Measurements from ENCODE around the gene DNAJC16.
A peak's percentile ranks its signal among the peaks of the same experiment; 100 is the strongest.
"Not testable (repeated sequence)": the region's sequence is repeated elsewhere in the genome, so short reads cannot be mapped to it uniquely, and the experiment has no call there.

The DNAJC16 gene

DNA sequence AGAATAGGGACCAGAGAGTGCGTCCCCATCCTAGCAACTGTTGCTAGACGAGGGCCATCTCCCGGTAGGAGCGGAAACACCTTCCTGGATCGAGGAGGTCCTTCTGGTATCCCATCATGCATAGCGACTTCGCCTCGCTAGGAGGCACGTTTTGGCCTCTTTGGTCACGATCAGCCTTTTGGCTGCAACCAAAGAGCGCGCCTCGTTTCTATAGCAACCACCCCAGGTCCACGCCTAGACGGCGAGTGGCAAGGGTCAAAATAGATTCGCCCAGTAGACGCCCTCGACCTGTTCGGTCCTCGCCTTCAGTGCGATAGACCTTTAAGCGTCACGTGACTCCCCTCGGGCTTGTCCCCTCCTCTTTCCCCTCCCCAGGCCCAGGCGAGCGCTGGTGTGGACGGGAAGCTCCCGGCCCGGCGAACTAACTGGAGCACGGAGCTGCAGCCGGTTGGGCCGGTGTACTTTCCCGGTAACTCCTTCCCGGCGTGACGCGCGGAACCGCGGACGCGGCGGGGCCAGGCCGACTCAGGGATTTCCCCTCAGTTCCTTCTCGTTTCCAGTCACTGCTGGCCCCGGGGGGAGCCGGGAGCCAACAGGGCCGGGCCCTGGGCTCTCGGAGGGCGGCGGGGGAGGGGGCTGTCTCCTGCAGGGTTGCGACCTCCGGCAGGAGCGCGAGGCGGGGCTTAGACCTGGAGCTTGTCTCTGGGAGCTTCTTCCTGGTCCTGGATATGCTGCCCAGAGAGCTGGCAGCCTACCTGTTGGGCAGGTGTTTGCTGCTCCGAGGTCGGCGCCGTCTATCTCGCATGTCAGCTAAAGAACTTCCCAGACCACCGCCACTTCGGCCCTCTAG, at the start of gene DNAJC16:
Gene DNAJC16, plus strand, starts transcription at position 359 of the 850 bp plus-strand sequence. CDS start 2,258 bp downstream, outside the sequence.
- peak; percentile 100 for DNase-seq (ENCODE audit: low read depth in 2 of 2)

DNA sequence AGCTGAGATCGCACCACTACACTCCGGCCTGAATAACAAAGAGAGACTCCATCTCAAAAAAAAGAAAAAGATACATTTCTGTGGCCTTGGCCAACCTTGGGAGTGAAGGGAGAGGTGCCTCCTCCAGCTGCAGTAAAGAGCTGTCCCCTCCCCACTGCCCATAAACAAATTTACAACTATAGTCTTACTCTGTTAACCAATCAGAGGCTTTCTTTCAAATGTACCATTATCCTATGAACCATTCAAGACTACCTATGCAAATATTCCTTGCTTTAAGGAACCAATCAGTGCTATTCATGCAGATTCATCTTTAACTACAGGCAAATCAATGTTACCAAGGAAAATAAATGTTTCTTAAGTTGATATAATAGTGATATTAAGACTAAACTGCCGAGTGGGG, 49.7 kb upstream of the DNAJC16 start:
- DNase-seq (ENCODE audit: low read depth in 2 of 2) = no peak

DNA sequence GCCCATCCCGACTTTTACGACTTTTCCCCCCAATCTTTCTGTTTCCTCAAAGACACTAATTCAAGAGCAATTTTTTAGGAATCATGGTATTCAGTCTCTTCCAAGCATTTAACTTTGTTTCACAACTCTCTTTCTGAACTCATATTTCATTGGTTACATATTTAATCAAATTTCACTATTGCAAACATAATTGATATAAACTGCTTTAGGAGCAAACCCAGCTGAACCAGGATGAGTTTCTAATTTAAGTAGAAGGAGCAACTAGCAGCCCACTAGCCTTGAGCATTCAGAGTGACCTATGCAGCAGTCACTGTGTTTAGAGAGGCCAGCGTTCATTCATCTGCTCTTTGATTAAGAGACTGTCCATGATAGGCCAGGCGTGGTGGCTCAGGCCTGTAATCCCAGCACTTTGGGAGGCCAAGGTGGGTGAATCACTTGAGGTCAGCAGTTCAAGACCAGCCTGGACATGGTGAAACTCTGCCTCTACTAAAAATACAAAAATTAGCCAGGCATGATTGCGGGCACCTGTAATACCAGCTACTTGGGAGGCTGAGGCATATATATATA, 48.9 kb upstream of the DNAJC16 start:
- DNase-seq (ENCODE audit: low read depth in 2 of 2) = no peak

DNA sequence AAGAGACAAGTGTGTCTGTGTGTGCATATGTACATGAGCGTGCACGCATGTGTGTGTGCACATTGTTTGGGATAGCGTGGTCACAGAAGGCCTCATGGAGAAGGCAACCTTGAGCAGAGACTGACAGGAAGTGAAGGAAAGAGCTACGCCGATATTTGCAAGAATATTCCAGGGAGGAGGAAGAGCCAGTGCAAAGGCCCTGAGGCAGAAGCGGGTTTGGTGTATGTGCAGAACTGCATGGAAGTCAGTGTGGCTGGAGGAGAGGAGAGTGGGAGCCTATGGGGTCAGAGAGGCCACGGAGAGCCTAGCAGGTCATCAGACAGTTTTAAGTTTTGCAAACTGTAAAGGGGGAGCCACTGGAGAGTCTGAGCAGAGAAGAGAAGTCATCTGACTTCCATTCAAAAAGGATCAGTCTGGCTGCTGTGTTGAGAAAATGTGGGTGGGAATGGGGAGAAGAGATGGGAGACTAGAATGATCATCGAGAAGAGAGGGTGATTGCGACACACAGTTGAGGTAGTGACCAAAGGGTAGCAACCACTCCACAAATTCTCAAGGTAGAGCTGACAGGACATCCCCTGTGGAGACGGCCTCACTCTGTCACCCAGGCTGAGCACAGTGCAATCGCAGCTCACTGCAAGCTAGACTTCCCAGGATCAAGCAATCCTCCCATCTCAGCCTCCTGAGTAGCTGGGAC, 46.8 kb upstream of the DNAJC16 start:
- no peak for DNase-seq (ENCODE audit: low read depth in 2 of 2)

DNA sequence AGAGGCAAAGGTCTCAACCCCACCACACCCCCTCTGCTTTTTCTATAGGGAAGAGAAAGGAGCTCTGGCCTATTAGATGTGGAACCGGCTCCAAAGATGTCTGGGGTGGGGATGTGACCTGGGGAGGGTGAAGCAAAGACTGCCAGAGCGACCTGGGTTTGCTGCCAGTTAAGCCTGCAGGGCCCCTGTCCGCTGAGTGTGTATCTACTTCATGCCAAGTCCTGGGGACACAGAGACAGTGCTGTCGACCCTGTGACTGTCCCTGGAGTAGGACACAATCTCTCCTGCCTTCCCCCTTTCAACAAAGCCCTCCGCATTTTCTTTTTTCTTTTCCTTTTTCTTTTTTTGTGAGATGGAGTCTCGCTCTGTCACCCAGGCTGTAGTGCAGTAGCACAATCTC, 44.2 kb upstream of the DNAJC16 start:
- DNase-seq (ENCODE audit: low read depth in 2 of 2) = not testable (repeated sequence)

DNA sequence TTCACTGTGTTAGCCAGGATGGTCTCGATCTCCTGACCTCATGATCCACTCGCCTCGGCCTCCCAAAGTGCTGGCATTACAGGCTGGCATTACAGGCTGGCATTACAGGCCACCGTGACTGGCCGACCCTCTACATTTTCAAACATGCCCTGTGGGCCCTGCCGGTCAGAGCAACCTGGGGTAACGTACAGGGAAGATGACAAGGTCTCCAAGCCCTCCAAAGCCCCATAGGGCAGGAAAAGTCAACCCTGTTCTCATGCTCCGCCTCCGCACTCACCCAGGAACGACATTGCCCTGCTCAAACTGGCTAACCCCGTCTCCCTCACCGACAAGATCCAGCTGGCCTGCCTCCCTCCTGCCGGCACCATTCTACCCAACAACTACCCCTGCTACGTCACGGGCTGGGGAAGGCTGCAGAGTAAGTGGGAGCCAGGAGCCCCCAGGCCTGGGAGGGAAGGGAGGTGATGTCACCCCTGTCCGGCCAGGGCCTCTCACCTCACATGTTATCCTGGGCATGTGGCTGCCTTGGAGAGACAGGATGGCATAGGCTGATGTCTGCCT, 43.6 kb upstream of the DNAJC16 start:
- DNase-seq (ENCODE audit: low read depth in 2 of 2) = not testable (repeated sequence)

DNA sequence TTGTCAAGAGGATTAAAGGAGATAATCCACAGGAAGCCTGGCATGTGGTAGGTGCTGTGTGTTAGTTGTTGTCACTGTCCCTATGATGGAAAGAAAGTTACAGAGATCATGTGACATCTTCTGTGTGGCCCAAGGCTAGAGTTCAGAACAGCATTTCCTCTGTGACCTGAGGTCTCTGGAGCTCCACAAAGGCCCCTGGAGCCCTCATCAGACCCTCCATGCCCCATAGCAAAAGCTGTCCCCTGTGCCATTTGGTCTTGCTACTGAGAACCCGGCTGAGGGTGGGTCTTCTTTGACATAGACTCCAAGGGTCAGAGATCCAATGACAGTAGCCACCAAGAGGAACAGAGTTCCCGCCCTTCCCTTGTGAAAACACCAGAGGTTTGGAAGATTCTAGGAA, 42.7 kb upstream of the DNAJC16 start:
- DNase-seq (ENCODE audit: low read depth in 2 of 2) = no peak

DNA sequence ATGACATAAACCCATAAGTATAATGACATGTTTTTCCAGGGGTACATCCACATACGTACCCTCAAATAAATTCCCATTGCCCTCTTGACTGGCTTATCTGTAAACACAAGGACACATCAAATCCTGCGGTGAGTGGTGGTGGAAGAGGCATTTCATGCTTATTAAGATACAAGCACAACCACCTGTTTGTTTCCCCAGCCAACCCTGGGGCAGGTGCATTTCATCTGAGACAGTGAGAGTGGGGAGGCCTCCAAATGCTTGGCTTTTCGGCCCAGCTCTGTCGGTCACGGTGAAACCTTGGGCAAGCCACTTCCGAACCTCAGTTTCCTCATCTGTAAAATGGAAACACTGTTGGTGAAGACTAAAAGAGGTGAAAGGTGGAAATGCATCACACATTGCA, 42.2 kb upstream of the DNAJC16 start:
- not testable (repeated sequence) for DNase-seq (ENCODE audit: low read depth in 2 of 2)

DNA sequence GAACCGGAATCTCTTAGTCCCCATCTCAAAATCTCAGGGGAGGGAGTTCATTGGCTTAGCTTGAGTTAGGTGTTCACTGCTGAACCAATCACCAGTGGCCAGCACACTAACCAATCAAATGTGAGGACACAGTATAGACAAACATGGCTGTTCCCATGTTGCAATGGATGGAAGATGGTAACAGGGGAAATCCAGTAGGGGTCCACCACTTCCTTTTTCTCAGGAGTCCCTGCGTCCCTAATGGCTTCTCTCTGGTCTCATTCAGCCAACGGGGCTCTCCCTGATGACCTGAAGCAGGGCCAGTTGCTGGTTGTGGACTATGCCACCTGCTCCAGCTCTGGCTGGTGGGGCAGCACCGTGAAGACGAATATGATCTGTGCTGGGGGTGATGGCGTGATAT, 41.0 kb upstream of the DNAJC16 start:
- no peak for DNase-seq (ENCODE audit: low read depth in 2 of 2)

DNA sequence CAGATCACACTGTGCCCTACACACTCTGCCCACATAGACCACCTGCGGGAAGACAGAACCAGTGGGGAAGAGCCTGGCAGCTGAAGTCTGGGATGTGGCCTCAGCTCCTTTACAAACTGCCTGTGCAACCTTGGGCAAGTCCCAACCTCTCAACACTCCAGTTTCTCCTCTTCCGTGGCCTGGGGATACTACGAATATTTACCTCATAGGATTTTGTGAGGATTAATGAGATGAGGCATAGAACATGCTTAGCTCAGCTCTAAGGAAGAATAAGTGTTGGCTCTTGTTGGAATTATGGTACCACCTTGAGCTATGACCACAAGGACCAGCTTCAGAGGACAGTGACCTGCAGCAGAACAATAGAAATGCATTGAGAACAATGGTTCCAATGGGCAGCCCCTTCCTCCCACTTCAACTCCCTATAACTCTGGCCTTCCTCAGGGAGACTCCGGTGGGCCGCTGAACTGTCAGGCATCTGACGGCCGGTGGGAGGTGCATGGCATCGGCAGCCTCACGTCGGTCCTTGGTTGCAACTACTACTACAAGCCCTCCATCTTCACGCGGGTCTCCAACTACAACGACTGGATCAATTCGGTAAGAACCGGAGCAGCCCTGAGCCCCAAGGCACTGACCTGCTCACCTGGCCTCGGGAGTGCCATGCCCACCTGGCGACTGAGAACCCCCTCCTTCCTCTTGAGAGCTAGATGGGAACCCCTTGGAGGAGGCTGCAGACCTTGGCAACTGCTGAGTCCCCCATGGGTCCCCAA, 39.6 kb upstream of the DNAJC16 start:
- DNase-seq (ENCODE audit: low read depth in 2 of 2) = not testable (repeated sequence)

DNA sequence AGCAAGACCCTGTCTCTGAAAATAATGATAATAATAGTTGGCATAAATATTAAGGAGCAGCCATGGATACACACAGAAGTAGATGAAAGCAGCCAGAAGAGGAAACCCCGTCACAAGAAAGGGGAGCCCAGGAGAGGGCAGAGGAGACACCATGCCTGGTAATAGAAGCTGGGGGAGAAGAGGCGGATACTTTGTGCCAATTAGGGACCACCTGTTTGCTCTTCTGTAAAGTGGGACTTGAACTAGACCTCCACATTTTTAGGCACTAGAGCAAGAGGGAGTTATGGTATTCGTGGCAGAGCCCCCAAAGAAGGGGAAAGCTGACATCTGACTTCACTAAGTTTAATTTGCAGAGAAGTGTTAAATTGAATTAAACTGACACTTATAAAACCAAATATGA, 38.3 kb upstream of the DNAJC16 start:
- no peak for DNase-seq (ENCODE audit: low read depth in 2 of 2)

DNA sequence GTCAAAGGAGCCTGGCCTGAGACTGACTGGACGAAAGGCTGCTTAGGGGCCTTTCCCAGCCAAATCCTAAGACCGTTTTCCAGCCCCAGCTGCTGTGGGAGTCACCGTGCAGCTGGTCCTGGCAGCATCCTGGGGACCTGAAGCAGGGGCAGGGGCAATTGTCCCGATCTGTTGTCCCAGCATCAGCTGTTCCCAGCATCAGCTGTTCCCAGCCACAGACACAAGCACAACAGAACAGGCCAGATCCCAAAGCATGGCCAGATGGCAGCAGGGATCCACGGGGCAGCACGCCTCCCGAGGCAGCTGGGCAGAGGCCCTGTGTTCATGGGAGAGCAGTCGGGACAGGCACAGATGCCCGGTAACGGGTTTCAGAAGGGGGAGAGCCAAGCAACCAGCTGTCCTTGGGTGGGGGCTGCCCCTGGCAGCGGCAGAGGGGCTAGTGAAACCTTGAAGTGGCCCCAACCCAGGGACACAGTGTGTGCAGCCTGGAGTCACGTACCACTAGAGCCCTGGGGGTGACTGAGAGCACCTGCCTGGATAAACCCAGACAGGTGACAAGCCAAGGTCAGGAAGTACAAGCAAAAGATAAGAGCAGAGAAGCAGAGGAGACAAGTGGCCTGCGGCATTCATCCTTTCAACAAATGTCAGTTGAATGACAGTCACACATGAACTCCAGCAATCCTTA, 37.5 kb upstream of the DNAJC16 start:
- no peak for DNase-seq (ENCODE audit: low read depth in 2 of 2)

DNA sequence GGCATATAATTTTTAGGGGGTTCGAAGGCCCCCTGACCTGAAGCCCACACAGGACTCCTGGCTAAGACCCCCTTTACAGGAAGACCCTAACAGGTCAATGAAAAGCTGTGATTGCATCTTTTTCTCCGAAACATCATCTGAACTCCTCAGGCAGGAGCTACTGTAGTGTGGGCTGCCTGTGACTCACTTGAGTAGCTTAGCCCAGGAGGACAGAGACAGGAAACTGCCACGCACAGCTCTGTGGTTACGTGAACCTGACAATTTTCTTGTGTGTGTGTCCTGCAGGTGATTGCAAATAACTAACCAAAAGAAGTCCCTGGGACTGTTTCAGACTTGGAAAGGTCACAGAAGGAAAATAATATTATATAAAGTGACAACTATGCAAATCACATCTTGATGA, 35.6 kb upstream of the DNAJC16 start:
- DNase-seq (ENCODE audit: low read depth in 2 of 2) = not testable (repeated sequence)

DNA sequence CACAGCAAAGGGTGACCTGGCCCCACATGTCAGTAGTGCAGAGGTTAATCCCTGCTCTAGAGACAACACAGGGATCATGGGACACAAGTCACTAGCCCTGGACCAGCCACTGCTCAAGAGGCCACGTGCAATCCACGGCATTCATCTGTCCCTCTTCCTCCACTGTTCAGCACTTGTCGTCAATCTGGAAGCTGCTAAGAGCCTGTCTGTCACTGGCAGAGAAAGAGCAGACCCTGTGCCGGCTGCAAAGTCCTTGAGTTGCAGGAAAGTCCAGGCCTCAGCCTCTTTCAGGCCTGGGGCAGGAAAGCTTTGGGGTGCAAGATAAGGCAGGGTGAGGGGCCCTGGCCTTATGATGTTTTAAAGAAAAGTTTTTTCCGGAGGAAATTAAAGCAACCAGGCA, 34.1 kb upstream of the DNAJC16 start:
- DNase-seq (ENCODE audit: low read depth in 2 of 2) = no peak

DNA sequence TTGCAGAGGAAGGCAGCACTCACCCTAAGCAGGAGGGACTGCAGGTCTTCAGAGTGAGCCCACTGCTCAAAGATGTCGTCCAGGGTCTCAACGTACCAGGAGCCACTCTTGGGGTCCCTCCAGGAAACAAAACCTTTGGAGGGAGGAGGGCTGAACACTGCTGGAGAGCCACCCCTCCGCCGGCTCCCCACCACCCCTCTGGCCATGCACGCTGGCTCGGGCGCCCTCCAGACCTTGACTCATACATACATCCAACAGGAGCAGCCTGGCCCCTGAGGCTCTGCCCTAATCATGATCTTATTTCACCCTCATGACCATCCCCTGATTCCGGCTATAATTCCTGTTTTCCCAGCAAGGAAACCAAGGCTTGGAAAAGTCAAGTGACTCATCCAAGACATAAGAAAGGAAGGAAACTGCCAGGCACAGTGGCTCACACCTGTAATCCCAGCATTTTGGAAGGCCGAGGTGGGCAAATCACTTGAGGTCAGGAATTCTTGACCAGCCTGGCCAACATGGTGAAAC, 32.7 kb upstream of the DNAJC16 start:
- DNase-seq (ENCODE audit: low read depth in 2 of 2) = no peak

DNA sequence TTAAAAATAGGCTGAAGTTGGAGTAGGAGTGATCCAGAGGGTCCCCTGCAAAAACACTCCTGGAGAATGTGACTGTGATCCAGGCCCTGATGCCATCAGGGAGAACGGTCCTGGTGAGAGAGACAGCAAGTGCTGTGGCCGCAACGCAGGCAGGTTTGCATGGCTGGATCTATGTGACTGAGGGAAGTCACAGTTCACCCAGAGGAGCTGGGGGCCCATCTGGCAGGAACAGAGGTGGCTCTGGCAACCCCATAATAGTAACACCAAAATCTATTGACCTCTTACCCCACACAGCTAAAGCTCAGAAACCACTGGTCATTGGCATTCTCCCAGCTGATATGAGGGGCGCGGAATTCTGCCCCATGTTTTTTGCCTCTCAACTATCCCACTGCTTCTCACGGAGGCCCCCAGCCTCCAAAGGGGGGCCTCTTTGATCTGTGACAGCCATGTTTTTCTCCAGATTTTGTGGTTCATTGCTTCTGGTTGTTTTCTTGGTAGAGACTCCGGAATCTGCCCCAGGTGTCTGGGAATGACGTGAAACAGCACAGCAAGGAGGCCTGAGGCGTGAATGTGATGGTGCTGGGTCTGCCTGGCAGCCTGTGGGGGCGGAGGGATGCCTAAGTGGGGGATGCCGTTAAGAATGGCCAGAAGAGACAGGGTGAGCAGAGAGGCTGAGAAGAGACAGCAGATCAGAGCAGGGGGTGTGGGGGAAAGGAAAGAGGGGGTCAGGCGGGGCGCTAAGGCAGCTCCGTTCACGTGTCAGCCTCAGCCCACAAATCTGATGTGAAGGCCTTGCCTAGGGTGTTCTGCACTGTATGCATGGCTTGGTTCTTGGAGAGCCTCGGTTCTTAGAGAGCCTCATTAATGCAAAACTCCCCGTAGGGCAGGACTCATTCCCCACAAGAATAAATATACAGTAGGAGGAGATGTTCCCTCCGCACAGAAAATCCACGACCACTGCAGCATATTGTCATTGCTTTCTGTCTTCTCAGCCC, 26.2 kb upstream of the DNAJC16 start:
- no peak for DNase-seq (ENCODE audit: low read depth in 2 of 2)

DNA sequence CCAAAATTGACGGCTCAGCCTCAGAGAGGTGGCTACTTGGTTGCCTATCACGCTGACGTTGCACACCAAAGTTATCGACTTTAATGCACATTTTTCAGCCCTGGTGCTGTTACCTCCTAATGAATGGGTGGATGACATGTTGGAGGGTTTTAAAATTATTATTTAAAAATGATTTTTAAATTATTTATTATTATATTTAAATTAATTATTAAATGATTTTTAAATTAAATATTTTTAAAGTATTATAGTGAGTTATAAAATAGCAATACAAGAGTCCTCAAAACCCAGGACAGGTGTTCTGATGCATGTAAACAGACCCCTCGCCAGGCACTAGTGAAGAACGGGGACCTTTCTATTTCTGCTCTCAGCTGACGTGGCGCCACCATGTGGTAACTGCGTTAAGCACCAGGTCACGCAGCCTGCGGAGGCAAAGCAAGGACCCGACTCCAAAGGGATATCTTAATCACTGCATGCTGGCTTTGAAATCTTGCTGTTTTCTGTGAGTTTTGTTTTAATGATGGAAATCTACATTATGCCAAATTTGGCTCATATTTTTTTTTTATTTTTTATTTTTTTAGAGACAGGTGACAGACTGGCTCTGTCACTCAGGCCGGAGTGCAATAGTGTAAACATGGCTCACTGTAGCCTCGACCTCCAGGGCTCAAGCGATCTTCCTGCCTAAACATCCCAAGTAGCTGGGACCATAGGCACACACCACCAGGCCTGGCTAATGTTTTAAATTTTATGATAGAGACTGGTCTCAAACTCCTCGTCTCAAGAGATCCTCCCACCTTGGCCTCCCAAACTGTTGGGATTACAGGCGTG, 25.2 kb upstream of the DNAJC16 start:
- DNase-seq (ENCODE audit: low read depth in 2 of 2) = peak; percentile 5 to 8

DNA sequence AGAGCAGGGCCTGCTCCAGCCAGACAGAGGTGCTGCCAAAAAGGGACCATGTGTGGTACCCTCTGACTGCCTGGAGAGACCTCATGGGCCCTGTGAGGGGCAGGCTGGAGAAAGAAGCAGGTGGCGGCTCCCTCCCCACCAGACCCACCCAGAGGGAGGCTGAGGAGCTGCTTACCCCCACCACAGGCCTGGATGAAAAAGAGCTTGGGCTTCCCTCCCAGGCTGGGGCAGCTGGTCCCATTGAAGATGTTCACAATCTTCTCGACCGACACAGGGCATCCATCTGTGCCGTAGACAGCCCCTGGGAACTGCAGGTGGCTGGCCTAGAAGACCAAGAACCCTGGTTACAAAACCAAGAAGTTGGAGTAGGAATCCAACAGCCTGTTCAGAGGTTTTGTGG, 22.2 kb upstream of the DNAJC16 start:
- DNase-seq (ENCODE audit: low read depth in 2 of 2) = no peak

DNA sequence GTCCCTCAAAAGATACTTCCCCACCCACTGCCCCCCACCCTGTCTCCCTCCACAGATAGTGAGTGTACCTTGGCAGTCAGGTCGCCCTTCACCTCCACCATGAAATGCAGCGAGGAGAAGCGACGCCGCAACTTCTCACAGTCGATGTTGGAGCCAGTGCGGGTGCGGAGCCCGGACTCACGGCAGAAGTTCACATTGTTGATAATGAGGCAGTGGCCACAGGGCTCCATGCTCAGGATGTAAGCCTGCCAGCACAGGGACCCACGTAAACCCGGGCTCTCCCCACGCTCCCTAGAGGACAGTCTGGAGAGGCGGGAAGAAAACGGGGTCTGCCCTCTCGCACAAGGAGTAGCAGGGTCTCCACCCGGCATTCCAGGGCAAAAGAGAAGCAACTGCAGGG, 19.8 kb upstream of the DNAJC16 start:
- DNase-seq (ENCODE audit: low read depth in 2 of 2) = no peak

Measured in fibroblast of skin of left quadriceps (primary cell).